Activated naive CD8-positive, alpha-beta T cell treated with anti-CD3 and anti-CD28 coated beads, Interleukin-2, amount 10 ng/mL, durations not matched to agents 7 days and 5 days (primary cell): ENCODE results near the gene ADCY1. TPM values are rescaled to one million over a fixed set of nuclear protein-coding genes. Genes with fewer than 3 reads are reported as not detected.

Source experiments
- ATAC-seq: fragments of 150-1000 bp; cut with Tn5 transposase; one replicate; pipeline ENCODE4 v1.10.0; 2021; ENCODE audit warnings: low read depth, moderate library complexity
- POLR2A ChIA-PET: fragments of 350-600 bp; sonication (Branson Sonifier 250); formaldehyde crosslinking; loops from one replicate; lab custom pipeline; 2021; ENCODE audit warnings: antibody characterized with exemption; lab: Charles Lee
- DNase-seq: peaks from one replicate; pipeline ENCODE4 v3.0.0; 2021
- H3K27ac Mint-ChIP-seq: one replicate; pipeline ENCODE4 v1.8.0; 2022; ENCODE audit warnings: mild to moderate bottlenecking, mixed read lengths
- H3K27me3 Mint-ChIP-seq: one replicate; pipeline ENCODE4 v1.8.0; 2022; ENCODE audit warnings: mild to moderate bottlenecking, moderate library complexity, mixed read lengths
- H3K36me3 Mint-ChIP-seq: one replicate; pipeline ENCODE4 v1.8.0; 2021; ENCODE audit warnings: mild to moderate bottlenecking, mixed read lengths
- H3K4me1 Mint-ChIP-seq: one replicate; pipeline ENCODE4 v1.8.0; 2021; ENCODE audit warnings: mixed read lengths
- H3K4me3 Mint-ChIP-seq: one replicate; pipeline ENCODE4 v1.8.0; 2022; ENCODE audit warnings: mild to moderate bottlenecking, moderate library complexity, mixed read lengths
- H3K9me3 Mint-ChIP-seq: one replicate; pipeline ENCODE4 v1.8.0; 2021; ENCODE audit warnings: mixed read lengths
- total RNA-seq, 2 experiments: library from RNA; stranded (reverse); gene quantifications; one replicate each; pipeline ENCODE4 v1.2.3, GENCODE V29; 2021

Gene ADCY1
- total RNA-seq, 2 experiments from 2014 or later, result 0.03 to 0.14 TPM

DNA sequence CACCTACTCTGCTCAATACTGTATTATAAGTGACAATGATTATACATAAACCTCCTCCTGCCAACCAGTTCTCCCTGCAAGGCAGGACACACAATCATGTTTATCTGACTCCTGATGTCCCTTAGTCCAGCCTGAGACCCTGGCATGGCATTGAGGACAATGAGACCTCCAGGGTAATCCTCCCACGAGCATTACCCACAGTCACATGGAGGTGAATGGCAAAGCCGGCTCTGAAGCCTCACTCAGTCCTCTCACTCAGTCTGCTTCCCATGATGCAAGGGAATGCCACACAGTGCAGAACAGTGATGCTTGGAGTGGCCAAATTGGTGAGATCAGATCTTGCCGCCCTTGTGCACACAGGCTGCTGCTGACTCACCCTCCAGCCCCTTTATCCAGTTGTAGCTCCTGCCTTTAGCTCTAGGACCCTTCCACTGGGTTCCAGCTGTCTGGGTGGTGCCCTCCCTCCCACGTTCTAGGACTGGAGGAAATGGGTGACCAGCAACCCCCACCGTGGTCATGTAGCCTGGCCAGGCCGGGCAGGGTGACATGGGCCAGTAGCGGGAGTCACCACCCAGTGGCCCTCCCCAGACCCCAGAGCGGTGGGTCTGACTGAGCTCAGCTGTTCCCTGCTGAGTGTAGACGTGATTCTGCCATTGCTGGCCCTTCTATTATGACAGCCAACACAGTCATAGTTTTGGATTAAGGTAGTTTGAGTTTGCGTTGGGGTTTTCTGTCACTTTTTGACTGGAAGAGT lies 5.5 kb upstream of the ADCY1 start:
- ATAC-seq (no peak), DNase-seq (no peak)
- H3K36me3 Mint-ChIP-seq, result no peaks in the 10 kb centered on the region
- POLR2A ChIA-PET, result no interaction called here
- H3K4me1 Mint-ChIP-seq, result no peaks in the 10 kb centered on the region
- H3K9me3 Mint-ChIP-seq, result no peaks in the 10 kb centered on the region
- H3K27ac Mint-ChIP-seq, result no peak overlapping the region
- H3K27me3 Mint-ChIP-seq, result peaks cover 23% of the 10 kb centered on the region
- H3K4me3 Mint-ChIP-seq, result no peak overlapping the region

DNA sequence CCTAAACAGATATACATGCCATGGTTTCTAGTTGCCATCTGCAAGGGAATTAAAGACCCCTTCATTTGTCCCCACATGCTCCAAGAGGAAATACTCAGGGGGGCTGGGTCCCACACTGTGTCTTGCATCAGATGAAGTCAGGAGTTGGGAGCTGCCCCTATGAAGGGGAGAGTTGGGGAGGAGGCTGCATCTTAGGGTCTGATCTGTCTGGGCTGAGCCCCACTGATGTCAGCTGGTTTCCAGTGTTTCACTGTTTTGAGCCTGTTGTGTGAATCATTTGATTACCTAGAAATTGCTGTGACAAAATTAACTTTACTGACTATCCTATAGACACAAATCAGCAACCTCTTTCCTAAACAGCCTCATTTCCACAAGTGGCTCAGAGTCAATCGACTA lies 4.9 kb upstream of the ADCY1 start:
- Mint-ChIP-seq H3K27ac (no peak overlapping the region), H3K27me3 (peaks cover 26% of the 10 kb centered on the region), H3K9me3 (no peaks in the 10 kb centered on the region), H3K4me1 (no peaks in the 10 kb centered on the region), H3K36me3 (no peaks in the 10 kb centered on the region), H3K4me3 (no peak overlapping the region)
- no peak for ATAC-seq
- no peak for DNase-seq
- POLR2A ChIA-PET, result no interaction called here

DNA sequence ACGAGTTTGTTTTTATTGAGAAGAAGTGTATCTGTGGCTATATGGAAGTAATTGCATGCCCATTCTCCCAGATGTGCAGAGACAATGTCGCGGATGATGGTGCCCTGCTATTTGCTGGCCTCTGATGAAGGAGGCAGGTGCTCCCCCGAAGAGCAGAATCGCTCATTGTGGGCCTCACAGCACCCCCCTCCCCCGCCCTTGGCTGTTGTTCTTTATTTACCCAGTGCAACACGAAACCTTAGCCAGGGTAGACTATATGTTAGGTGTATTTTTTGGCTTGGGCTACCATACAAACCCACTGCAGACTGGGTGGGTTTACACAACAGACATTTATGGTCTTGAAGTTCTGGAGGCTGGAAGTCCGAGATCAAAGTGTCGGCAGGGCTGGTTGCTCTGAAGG lies 3.4 kb upstream of the ADCY1 start:
- peaks cover 35% of the 10 kb centered on the region for H3K27me3 Mint-ChIP-seq
- POLR2A ChIA-PET, result no interaction called here
- ATAC-seq, result no peak

DNA sequence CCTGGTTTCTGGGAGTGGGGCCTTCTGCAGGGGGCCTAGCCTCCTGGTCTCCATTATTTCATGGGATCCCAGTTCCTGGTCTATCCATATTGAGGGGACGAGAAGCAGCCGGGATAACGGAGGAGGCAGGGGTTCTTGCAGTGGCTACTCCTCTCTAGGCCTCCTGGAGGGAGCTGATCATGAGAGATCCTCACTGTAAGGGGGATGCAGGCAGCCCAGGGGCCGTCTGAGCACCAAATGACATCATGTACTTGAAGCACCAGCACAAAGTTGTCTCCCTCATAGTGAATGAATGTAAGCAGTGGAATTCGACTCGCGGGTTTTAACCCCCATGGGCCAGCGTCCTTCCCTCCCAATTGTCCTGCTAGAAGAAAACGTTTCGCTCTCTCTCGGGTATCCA lies 964 bp upstream of the ADCY1 start:
- ATAC-seq (no peak), DNase-seq (no peak)
- H3K4me3 Mint-ChIP-seq, result peak overlapping the region; percentile 12
- no peaks in the 10 kb centered on the region for H3K9me3 Mint-ChIP-seq
- no peaks in the 10 kb centered on the region for H3K4me1 Mint-ChIP-seq
- POLR2A ChIA-PET, result no interaction called here
- no peak overlapping the region for H3K27ac Mint-ChIP-seq
- H3K27me3 Mint-ChIP-seq, result peaks cover 44% of the 10 kb centered on the region
- H3K36me3 Mint-ChIP-seq, result no peaks in the 10 kb centered on the region

More for the DNA sequence above, 3.4 kb upstream of the ADCY1 start:
- H3K4me3 Mint-ChIP-seq, result no peak overlapping the region
- DNase-seq, result no peak
- no peaks in the 10 kb centered on the region for H3K36me3 Mint-ChIP-seq
- H3K27ac Mint-ChIP-seq, result no peak overlapping the region
- no peaks in the 10 kb centered on the region for H3K9me3 Mint-ChIP-seq
- no peaks in the 10 kb centered on the region for H3K4me1 Mint-ChIP-seq

DNA sequence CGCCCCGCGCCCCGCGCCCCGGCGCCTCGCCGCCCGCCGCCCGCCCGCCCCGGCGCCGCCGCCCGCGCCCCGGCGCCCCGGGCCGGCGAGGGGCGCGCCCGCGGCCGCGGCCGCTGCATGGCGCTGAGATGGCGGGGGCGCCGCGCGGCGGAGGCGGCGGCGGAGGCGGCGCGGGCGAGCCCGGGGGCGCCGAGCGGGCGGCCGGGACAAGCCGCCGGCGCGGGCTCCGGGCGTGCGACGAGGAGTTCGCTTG lies 174 bp downstream of the ADCY1 start:
- Mint-ChIP-seq H3K9me3 (no peaks in the 10 kb centered on the region), H3K4me3 (no peak overlapping the region), H3K27ac (no peak overlapping the region), H3K27me3 (peaks cover 44% of the 10 kb centered on the region), H3K36me3 (no peaks in the 10 kb centered on the region), H3K4me1 (no peaks in the 10 kb centered on the region)
- ATAC-seq, result peak; percentile 47
- POLR2A ChIA-PET, result no interaction called here
- DNase-seq, result no peak

DNA sequence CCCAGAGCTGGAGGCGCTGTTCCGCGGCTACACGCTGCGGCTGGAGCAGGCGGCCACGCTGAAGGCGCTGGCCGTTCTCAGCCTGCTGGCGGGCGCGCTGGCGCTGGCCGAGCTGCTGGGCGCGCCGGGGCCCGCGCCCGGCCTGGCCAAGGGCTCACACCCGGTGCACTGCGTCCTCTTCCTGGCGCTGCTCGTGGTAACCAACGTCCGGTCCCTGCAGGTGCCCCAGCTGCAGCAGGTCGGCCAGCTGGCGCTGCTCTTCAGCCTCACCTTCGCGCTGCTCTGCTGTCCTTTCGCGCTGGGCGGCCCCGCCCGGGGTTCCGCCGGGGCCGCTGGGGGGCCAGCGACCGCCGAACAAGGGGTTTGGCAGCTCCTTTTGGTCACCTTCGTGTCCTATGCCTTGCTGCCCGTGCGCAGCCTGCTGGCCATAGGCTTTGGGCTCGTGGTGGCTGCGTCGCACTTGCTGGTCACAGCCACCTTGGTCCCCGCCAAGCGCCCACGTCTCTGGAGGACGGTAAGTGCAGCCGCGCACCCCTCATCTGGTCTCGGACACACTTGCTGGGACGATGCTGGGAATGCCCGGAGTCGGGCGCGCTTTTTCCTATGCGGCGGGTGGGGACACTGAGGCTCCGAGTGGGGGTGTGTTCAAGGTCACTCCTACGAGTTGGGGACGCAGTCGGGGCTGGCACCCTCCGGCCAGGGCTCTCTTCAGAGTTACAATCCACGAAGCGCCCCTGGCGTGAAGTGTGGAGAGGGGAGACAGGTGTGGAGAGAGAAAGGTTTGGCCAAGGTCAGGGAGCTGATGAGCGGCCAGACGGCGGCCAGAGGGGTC lies 717 bp downstream of the ADCY1 start:
- ATAC-seq (no peak), DNase-seq (peak; percentile 38)
- Mint-ChIP-seq H3K9me3 (no peaks in the 10 kb centered on the region), H3K4me3 (peak overlapping the region; percentile 16), H3K27ac (no peak overlapping the region), H3K27me3 (peaks cover 44% of the 10 kb centered on the region), H3K36me3 (no peaks in the 10 kb centered on the region), H3K4me1 (no peaks in the 10 kb centered on the region)
- POLR2A ChIA-PET, result no interaction called here

DNA sequence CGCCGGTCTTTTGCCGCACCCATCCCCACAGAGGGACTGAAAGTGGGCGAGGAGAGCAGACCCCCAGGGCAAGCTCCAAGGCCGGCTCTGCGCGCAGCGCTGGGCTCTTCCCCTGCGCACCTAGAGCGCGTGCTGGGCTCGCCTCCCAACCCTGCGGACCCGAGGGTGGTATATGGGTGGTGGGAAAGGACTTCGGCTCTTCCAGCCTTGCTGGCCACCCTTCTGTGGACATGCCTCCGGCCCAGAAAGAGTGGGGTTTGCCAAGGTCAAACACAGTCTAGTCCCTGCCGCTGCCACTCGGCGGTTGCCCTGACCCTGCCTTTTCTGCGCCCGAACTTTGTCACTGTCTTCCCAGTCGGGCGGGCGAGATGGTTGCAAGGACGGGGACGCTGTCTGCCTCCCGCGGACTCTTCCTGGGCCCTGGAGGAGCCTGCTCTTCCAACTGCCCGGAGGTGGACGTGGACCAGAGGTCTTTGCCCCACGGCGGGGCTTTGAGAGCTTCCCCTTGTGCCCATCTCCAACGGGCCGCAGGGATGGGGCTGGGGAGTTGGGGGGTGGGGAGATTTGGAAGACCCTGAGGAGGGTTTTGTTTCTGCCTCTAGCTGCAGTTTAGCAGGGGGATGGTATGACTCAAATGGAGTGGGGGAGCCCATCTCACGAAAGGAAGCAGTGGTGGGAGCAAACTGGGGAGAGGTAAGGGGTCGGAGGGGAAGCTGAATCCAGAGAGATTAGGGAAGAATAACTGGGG lies 1.5 kb downstream of the ADCY1 start:
- Mint-ChIP-seq H3K4me1 (no peaks in the 10 kb centered on the region), H3K9me3 (no peaks in the 10 kb centered on the region), H3K4me3 (peak overlapping the region; percentile 16), H3K27me3 (peaks cover 44% of the 10 kb centered on the region), H3K27ac (no peak overlapping the region), H3K36me3 (no peaks in the 10 kb centered on the region)
- POLR2A ChIA-PET, result no interaction called here
- ATAC-seq (no peak), DNase-seq (no peak)

DNA sequence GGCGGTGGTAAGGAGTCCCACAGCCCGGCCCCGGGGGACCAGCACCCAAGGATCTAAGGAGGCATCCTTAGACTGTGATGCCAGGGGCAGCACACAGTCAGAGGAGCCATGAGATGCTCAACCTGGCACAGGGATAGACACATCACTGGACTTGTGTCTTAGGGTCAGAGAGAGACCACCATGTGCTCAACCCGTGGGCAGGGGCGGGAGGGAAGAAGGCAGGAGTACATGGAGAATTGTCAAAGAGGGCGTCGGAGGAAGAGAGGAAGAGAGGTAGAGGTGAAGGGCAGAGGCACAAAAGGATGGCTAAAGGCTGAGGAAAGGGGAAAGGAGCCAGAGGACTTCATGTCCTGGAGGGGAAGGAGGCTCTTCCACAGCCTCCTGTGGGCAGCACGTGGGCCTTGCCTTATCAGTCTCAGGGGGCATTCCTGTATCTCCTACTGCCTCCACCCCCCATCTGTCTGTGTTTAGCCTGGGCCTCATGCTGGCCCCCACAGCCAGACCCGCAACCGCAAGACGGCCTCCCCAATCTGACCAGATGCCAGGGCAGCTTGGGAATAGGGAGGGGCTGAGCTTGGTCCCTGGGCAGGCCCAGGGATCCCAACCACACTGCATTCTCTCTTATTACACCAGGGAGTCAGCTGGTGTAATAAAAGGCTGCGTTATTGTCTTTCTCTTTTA lies 2.2 kb downstream of the ADCY1 start:
- no peak for ATAC-seq
- H3K27me3 Mint-ChIP-seq, result peaks cover 44% of the 10 kb centered on the region
- no peak overlapping the region for H3K4me3 Mint-ChIP-seq
- H3K4me1 Mint-ChIP-seq, result no peaks in the 10 kb centered on the region
- no peaks in the 10 kb centered on the region for H3K9me3 Mint-ChIP-seq
- POLR2A ChIA-PET, result no interaction called here
- H3K36me3 Mint-ChIP-seq, result no peaks in the 10 kb centered on the region
- H3K27ac Mint-ChIP-seq, result no peak overlapping the region
- DNase-seq, result no peak

DNA sequence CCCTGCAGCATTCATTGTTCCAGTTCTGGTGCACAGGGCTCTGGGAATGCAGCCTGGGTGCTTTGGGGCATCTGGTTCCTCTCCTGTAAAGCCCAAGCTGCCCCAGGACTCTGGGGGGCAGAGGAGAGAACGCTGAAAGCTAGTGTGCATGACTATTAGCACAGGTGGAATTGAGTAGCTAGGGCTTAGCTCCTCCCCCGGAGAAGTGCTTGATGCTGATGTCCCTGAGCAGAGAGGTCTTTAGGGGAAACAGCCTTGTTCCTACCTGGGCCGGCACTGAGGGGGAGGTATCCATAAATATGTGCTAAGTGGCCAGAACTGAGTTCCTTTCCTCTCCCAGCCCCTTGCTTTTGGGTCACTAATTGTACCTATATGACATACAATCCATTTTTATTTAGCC lies 3.9 kb downstream of the ADCY1 start:
- POLR2A ChIA-PET, result no interaction called here
- Mint-ChIP-seq H3K9me3 (no peaks in the 10 kb centered on the region), H3K27me3 (peaks cover 28% of the 10 kb centered on the region), H3K4me1 (no peaks in the 10 kb centered on the region), H3K27ac (no peak overlapping the region), H3K4me3 (no peak overlapping the region), H3K36me3 (no peaks in the 10 kb centered on the region)
- no peak for ATAC-seq
- no peak for DNase-seq

DNA sequence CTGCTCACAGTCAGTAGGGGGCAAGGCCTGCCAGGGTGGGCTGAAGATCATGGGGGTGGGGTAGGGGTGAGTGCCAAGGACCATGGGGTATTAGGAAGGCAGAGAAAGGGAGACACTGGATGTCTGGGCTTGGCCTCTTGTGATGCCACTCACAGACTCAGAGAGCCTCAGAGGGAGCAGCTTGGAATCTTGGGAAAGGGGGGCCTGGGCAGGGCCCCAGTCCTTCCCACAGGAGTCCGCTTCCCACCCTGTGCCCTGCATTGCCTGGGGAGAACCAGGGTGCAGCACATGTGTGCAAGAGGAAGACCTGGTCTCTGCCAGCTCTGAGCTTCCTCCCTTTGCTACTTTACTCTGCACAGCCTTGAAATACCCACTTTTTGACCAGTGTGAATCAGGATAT lies 4.3 kb downstream of the ADCY1 start:
- Mint-ChIP-seq H3K9me3 (no peaks in the 10 kb centered on the region), H3K27ac (no peak overlapping the region), H3K27me3 (peaks cover 23% of the 10 kb centered on the region), H3K36me3 (no peaks in the 10 kb centered on the region), H3K4me1 (no peaks in the 10 kb centered on the region), H3K4me3 (no peak overlapping the region)
- ATAC-seq (no peak), DNase-seq (no peak)
- POLR2A ChIA-PET, result no interaction called here

DNA sequence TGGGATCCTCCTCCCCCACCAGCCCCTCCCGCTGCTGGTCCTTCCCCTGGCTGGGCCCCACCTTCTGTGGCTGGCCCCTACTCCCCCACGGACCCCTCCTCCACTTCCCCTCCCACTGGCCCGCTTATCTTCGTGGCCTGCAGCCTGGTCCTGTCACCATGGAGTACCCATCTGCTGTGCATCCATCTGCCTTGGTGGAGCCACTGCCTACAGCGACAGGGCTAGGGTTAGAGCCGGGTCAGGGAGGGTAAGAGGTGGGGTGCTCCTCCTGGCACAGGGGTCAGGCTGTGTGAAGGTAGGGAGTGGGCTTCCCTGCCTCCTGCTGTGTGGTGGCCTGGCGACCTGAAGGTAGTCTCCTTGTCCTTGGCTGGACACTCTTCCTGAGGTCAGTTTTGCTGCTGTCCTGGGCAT lies 5.2 kb downstream of the ADCY1 start:
- DNase-seq, result no peak
- no peaks in the 10 kb centered on the region for H3K9me3 Mint-ChIP-seq
- no peaks in the 10 kb centered on the region for H3K4me1 Mint-ChIP-seq
- POLR2A ChIA-PET, result no interaction called here
- no peaks in the 10 kb centered on the region for H3K36me3 Mint-ChIP-seq
- no peak for ATAC-seq
- no peak overlapping the region for H3K4me3 Mint-ChIP-seq
- H3K27ac Mint-ChIP-seq, result no peak overlapping the region
- peaks cover 18% of the 10 kb centered on the region for H3K27me3 Mint-ChIP-seq

DNA sequence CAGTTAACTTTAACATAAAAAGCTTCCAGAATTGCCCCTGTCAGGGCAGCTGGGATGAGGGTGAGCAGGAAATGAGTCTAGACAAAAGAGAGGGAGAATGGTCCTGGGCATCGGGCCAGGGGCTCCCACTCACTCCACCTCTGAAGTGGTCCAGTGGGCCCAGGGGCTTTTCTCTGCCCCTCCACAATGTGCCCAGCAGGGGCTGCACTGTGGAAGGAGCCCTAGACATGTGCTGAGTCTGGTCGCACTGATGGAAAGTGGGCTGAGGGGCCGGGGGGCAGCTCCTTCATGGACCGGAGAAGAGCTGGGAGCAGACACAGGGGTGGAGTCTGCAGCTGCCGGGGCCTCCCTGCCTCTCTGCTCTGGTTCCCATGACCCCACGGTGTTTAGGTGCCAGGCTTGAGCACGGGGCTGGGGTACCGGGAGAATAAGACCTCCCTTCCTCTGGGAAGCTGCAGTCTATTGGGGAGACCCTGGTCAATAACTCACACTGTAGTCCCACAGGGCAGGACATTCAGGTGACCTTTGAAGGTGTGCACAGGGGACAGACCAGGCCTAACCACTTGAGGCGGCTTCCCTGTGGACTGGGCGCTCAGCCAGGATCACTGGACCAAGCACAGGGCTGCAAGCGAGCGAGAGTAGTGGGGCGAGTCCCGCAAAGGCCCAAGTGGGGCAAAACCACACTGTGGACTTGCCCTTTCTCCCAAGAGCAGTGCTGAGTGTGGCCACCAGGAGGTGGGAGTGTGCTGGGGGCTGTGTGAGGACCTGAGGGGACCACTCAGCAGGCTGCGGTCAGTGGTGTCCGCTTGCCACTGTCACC lies 6.1 kb downstream of the ADCY1 start:
- ATAC-seq (no peak), DNase-seq (no peak)
- Mint-ChIP-seq H3K9me3 (no peaks in the 10 kb centered on the region), H3K27ac (no peak overlapping the region), H3K4me3 (no peak overlapping the region), H3K4me1 (no peaks in the 10 kb centered on the region), H3K36me3 (no peaks in the 10 kb centered on the region), H3K27me3 (peaks cover 15% of the 10 kb centered on the region)
- POLR2A ChIA-PET, result no interaction called here
